PC-9 (cell line): ENCODE results near the gene CCDC180. TPM values are rescaled to one million over a fixed set of nuclear protein-coding genes. Genes with fewer than 3 reads are reported as not detected.

Experiments
- BruUV-seq: library from RNA; stranded (reverse); fragments of 400-500 nt; replicated peaks from 2 replicates; lab custom pipeline; 2021; lab: Mats Ljungman, UMichigan
- CTCF ChIA-PET: fragments of 300-600 bp; sonication (Branson Sonifier 250); formaldehyde crosslinking; loops from one replicate; lab custom pipeline; 2022; ENCODE audit warnings: antibody characterized with exemption; lab: Charles Lee
- POLR2A ChIA-PET: fragments of 300-600 bp; sonication (Branson Sonifier 250); formaldehyde crosslinking; loops from one replicate; lab custom pipeline; 2022; ENCODE audit warnings: antibody characterized with exemption; ENCODE audit not compliant: unreplicated experiment; lab: Charles Lee
- DNase-seq, 2 experiments: peaks; one replicate each; pipeline versions ENCODE4 v3.0.0 to v3.0.0-alpha.2; 2015 to 2022; ENCODE audit warnings: mixed read lengths in 1 of 2
- H2AFZ ChIP-seq: fragments of 200-600 bp; sonication (generic); 2 replicates; pipeline ENCODE4 v1.8.1; 2017; ENCODE audit warnings: antibody characterized with exemption
- H3F3A ChIP-seq: fragments of 200-600 bp; sonication (generic); 2 replicates; pipeline ENCODE4 v1.8.1; 2017; ENCODE audit warnings: antibody characterized with exemption, mild to moderate bottlenecking, low read depth; ENCODE audit not compliant: insufficient read depth
- H3K27ac ChIP-seq: fragments of 200-600 bp; sonication (generic); 2 replicates; pipeline ENCODE4 v1.6.1; 2016; ENCODE audit warnings: mixed run types
- H3K27me3 ChIP-seq: fragments of 200-600 bp; sonication (generic); 2 replicates; pipeline ENCODE4 v1.6.1; 2016; ENCODE audit warnings: low read depth, mixed run types; ENCODE audit not compliant: insufficient read depth
- H3K36me3 ChIP-seq: fragments of 200-600 bp; sonication (generic); 2 replicates; pipeline ENCODE4 v1.6.1; 2016; ENCODE audit warnings: low read depth, mixed run types
- H3K4me1 ChIP-seq: fragments of 200-600 bp; sonication (generic); replicated peaks from 2 replicates; pipeline ENCODE4 v1.6.1; 2016; ENCODE audit warnings: mixed run types; ENCODE audit not compliant: insufficient read depth
- H3K4me2 ChIP-seq: fragments of 200-600 bp; sonication (generic); 2 replicates; pipeline ENCODE4 v1.6.1; 2017; ENCODE audit warnings: mixed run types
- H3K4me3 ChIP-seq: fragments of 200-600 bp; sonication (generic); 2 replicates; pipeline ENCODE4 v1.6.1; 2016; ENCODE audit warnings: mixed run types
- H3K79me2 ChIP-seq: fragments of 200-600 bp; sonication (generic); 2 replicates; pipeline ENCODE4 v1.6.1; 2017; ENCODE audit warnings: low read depth, mixed run types
- H3K9me2 ChIP-seq: fragments of 200-600 bp; sonication (generic); 2 replicates; pipeline ENCODE4 v1.8.1; 2017; ENCODE audit warnings: mild to moderate bottlenecking; ENCODE audit not compliant: insufficient read depth
- H3K9me3 ChIP-seq: fragments of 200-600 bp; sonication (generic); 2 replicates; pipeline ENCODE4 v1.8.1; 2016; ENCODE audit warnings: low read depth; ENCODE audit not compliant: insufficient read depth
- H4K20me1 ChIP-seq: fragments of 200-600 bp; sonication (generic); 2 replicates; pipeline ENCODE4 v1.8.1; 2017; ENCODE audit not compliant: insufficient read depth
- EZH2 ChIP-seq: fragments of 200-600 bp; sonication (generic); IDR thresholded peaks from 2 replicates; pipeline ENCODE4 v1.8.0; 2017; ENCODE audit warnings: antibody characterized with exemption, low read depth
- intact Hi-C: fragments of 100-400 bp; cut with micrococcal nuclease; formaldehyde crosslinking; loops from one replicate; pipeline ENCODE4 v1.10.0; 2022; ENCODE audit not compliant: unreplicated experiment
- total RNA-seq: library from RNA; stranded (reverse); gene quantifications from 2 replicates; pipeline ENCODE4 v1.2.3, GENCODE V29; 2021
- TF ChIP-seq, protein P1 (sequence below): fragments of 200-600 bp; sonication (generic); conservative IDR thresholded peaks from 2 replicates; pipeline ENCODE4 v1.6.1; 2017; ENCODE audit warnings: mixed run types, antibody characterized with exemption, mild to moderate bottlenecking, moderate library complexity

Gene CCDC180
- total RNA-seq, 1 experiment from 2014 or later = 2.3 TPM

DNA sequence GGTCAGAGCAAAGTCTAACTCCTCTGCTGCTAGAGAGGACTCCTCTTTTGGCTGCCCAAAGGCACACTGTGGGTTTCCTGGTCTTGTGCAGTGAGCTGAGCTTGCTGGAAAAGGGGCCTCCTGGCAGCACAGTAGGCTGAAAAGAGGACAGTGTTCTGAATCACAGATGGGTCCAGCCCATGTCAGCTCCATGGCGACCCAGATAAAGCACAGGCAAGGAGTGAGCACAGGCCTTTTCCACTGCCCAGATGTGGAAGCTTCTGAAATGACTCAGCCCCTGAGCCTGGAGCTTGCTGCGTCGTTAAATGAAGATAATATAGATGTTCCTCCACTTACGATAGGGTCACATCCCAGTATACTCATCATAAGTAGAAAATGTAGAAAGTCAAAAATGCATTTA is 8.1 kb downstream of the CCDC180 start:
- no peak for TF ChIP-seq EZH2
- Histone ChIP-seq H3K4me1 (no peaks in the 10 kb centered on the region), H3K27me3 (no peaks in the 10 kb centered on the region), H3K4me2 (no peak overlapping the region), H3F3A (no peaks in the 10 kb centered on the region), H3K9me2 (no peaks in the 10 kb centered on the region), H3K9me3 (no peaks in the 10 kb centered on the region), H3K79me2 (no peaks in the 10 kb centered on the region), H3K4me3 (no peak overlapping the region), H3K27ac (no peak overlapping the region), H4K20me1 (no peaks in the 10 kb centered on the region), H2AFZ (no peak overlapping the region), H3K36me3 (no peaks in the 10 kb centered on the region)
- intact Hi-C loops = no loop called here
- POLR2A ChIA-PET = no interaction called here
- BruUV-seq = no TSS peak
- CTCF ChIA-PET = no interaction called here
- no peak for DNase-seq

DNA sequence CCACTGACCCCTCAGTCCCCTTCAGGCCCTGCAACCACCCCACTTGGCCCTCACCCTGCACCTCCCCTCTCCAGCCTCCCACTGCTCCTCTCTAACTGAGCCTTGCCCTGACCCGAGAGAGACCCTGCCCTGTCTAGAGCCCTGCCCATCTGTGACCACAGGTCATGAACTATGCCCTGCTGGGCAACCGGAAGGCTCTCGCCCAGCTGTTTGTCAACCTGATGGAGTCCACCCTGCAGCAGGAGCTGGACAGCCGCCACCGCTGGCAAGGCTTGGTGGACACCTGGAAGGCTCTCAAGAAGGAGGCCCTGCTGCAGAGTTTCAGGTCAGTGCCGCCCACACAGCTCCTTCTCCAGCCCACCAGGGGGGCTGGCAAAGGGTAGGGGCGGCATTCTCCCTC is 9.4 kb downstream of the CCDC180 start:
- Histone ChIP-seq H3K4me2 (no peak overlapping the region), H3K36me3 (no peaks in the 10 kb centered on the region), H3K27me3 (no peaks in the 10 kb centered on the region), H4K20me1 (no peaks in the 10 kb centered on the region), H3K79me2 (no peaks in the 10 kb centered on the region), H2AFZ (no peak overlapping the region), H3K4me3 (no peak overlapping the region), H3K27ac (no peak overlapping the region), H3F3A (no peaks in the 10 kb centered on the region), H3K4me1 (no peaks in the 10 kb centered on the region), H3K9me2 (no peaks in the 10 kb centered on the region), H3K9me3 (no peaks in the 10 kb centered on the region)
- intact Hi-C loops = no loop called here
- DNase-seq = no peak
- BruUV-seq = no TSS peak
- ChIA-PET CTCF (no interaction called here), POLR2A (no interaction called here)
- TF ChIP-seq, protein P1, sequence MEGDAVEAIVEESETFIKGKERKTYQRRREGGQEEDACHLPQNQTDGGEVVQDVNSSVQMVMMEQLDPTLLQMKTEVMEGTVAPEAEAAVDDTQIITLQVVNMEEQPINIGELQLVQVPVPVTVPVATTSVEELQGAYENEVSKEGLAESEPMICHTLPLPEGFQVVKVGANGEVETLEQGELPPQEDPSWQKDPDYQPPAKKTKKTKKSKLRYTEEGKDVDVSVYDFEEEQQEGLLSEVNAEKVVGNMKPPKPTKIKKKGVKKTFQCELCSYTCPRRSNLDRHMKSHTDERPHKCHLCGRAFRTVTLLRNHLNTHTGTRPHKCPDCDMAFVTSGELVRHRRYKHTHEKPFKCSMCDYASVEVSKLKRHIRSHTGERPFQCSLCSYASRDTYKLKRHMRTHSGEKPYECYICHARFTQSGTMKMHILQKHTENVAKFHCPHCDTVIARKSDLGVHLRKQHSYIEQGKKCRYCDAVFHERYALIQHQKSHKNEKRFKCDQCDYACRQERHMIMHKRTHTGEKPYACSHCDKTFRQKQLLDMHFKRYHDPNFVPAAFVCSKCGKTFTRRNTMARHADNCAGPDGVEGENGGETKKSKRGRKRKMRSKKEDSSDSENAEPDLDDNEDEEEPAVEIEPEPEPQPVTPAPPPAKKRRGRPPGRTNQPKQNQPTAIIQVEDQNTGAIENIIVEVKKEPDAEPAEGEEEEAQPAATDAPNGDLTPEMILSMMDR = no peak
- no peak for TF ChIP-seq EZH2

DNA sequence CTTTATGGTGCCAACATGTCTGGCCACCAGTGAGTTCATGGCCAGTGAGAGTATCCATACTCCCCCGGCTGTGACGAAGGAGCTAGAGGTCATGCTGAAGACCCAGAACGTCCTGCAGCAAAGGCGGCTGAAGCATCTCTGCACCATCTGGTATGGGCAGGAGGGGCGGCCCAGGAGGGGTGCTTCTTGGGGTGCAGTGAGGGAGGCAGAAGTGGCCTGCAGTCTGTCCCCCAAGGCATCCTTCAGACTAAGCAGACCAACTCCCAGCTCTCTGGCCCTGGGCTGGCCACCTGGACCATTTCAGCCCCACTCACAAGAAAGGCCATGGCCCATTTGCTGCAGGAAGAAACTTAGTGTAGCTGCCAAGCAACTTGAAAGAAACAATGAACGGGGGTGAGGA is 11.0 kb downstream of the CCDC180 start:
- TF ChIP-seq EZH2 = no peak
- TF ChIP-seq, protein P1 = no peak
- H3K27ac ChIP-seq = no peak overlapping the region
- H3F3A ChIP-seq = no peaks in the 10 kb centered on the region
- intact Hi-C loops = no loop called here
- no peaks in the 10 kb centered on the region for H3K36me3 ChIP-seq
- ChIA-PET POLR2A (no interaction called here), CTCF (no interaction called here)
- DNase-seq = peak in 1 of 2 experiments; percentile 16
- H2AFZ ChIP-seq = no peak overlapping the region
- no TSS peak for BruUV-seq
- H3K9me3 ChIP-seq = no peaks in the 10 kb centered on the region
- H3K4me3 ChIP-seq = no peak overlapping the region
- H3K4me1 ChIP-seq = no peaks in the 10 kb centered on the region
- no peak overlapping the region for H3K4me2 ChIP-seq
- H3K9me2 ChIP-seq = no peaks in the 10 kb centered on the region
- H3K27me3 ChIP-seq = no peaks in the 10 kb centered on the region
- H4K20me1 ChIP-seq = no peaks in the 10 kb centered on the region
- H3K79me2 ChIP-seq = no peaks in the 10 kb centered on the region

DNA sequence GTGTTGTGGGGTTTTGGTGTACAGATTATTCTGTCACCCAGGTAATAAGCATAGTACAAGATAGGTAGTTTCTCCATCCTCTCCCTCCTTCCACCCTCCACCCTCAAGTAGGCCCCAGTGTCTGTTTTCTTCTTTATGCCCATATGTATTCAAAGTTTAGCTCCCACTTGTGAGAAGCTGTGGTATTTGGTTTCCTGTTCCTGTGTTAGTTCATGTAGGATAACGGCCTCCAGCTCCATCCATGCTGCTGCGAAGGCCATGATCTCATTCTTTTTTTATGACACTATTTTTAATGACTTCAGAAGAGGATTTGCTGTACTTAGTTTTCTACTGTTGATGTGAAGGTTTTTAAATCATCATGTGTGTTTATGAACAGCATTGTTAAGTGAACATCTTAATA is 11.9 kb downstream of the CCDC180 start:
- intact Hi-C loops = no loop called here
- Histone ChIP-seq H4K20me1 (no peaks in the 10 kb centered on the region), H3K27ac (no peak overlapping the region), H3K27me3 (no peaks in the 10 kb centered on the region), H3F3A (no peaks in the 10 kb centered on the region), H3K4me3 (no peak overlapping the region), H3K36me3 (no peaks in the 10 kb centered on the region), H3K79me2 (no peaks in the 10 kb centered on the region), H2AFZ (no peak overlapping the region), H3K4me1 (no peaks in the 10 kb centered on the region), H3K9me3 (no peaks in the 10 kb centered on the region), H3K4me2 (no peak overlapping the region), H3K9me2 (no peaks in the 10 kb centered on the region)
- TF ChIP-seq EZH2 = no peak
- TF ChIP-seq, protein P1 = no peak
- DNase-seq = no peak
- CTCF ChIA-PET = no interaction called here
- BruUV-seq = no TSS peak
- POLR2A ChIA-PET = interaction anchor here (0.6 kb wide), 2 partner anchors 1314 to 1409 kb away, joined by 3 to 4 read pairs; no protein-coding TSS in a partner anchor
